ENCODE results near the gene RAPGEFL1. TPM values are rescaled to one million over a fixed set of nuclear protein-coding genes. Genes with fewer than 3 reads are reported as not detected.
A peak's percentile ranks its signal among the peaks of the same experiment; 100 is the strongest.

Gene RAPGEFL1
- total RNA-seq, 1 experiment from 2014 or later, result 8.9 TPM

DNA sequence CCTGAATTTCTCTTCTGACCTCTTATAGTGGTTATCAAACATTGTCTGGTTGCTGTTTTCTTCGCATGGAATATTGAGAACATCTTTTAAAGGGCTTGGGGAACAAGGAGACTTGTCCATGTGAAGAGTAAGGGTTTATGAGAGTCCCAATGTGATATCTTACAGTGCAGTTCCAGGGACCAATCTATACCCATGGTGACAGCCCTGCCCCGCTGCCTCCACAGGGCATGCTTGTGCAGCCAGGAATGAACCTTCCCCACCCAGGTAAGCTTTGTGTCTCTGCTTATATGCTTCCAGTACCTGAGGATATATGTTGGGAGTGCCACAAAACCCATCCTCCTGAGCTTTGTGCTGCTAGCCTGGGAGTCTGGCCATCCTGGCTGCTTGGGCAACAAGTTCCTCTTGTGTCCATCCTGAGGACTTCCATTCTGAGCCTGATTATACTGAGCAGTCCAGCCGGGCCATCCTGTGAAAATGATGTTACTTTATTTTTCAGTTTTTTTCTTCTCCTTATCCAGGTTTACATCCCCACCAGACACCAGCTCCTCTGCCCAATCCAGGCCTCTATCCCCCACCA, 9.5 kb upstream of the RAPGEFL1 start:
- H3K27me3 ChIP-seq (ENCODE audit: low read length), result no peaks in the 10 kb centered on the region
- no peaks in the 10 kb centered on the region for H3K9me2 ChIP-seq (replicated peaks; ENCODE audit: insufficient read depth, low read length)
- no peak overlapping the region for H3K4me2 ChIP-seq (ENCODE audit: low read depth, low read length, poor library complexity, severe bottlenecking)
- H3K4me1 ChIP-seq (ENCODE audit: low read length), result no peaks in the 10 kb centered on the region
- no peaks in the 10 kb centered on the region for H4K20me1 ChIP-seq (ENCODE audit: insufficient read depth, low read depth, low read length)
- DNase-seq, result no peak
- H3K9me3 ChIP-seq (ENCODE audit: low read length), result no peaks in the 10 kb centered on the region
- H3K9ac ChIP-seq (ENCODE audit: low read length), result no peak overlapping the region
- H3K27ac ChIP-seq (ENCODE audit: low read length), result no peak overlapping the region
- H3K36me3 ChIP-seq (ENCODE audit: insufficient read depth, low read length), result peaks cover 50% of the 10 kb centered on the region
- no peak overlapping the region for H3K4me3 ChIP-seq (ENCODE audit: low read length)
- H2AFZ ChIP-seq (ENCODE audit: low read length), result no peak overlapping the region
- 0 out of 2 replicates have a peak, but pooled peaks cover 7% of the 10 kb centered on the region for H3K79me2 ChIP-seq (ENCODE audit: low read length)

- Histone ChIP-seq H3K4me2 (ENCODE audit: low read depth, low read length, poor library complexity, severe bottlenecking) (no peak overlapping the region), H3K9me2 (replicated peaks; ENCODE audit: insufficient read depth, low read length) (no peaks in the 10 kb centered on the region), H3K27ac (ENCODE audit: low read length) (no peak overlapping the region), H3K79me2 (ENCODE audit: low read length) (0 out of 2 replicates have a peak, but pooled peaks cover 6% of the 10 kb centered on the region), H3K36me3 (ENCODE audit: insufficient read depth, low read length) (peaks cover 47% of the 10 kb centered on the region), H4K20me1 (ENCODE audit: insufficient read depth, low read depth, low read length) (no peaks in the 10 kb centered on the region), H3K27me3 (ENCODE audit: low read length) (no peaks in the 10 kb centered on the region), H3K4me1 (ENCODE audit: low read length) (no peaks in the 10 kb centered on the region), H3K9me3 (ENCODE audit: low read length) (no peaks in the 10 kb centered on the region), H3K4me3 (ENCODE audit: low read length) (no peak overlapping the region), H2AFZ (ENCODE audit: low read length) (no peak overlapping the region), H3K9ac (ENCODE audit: low read length) (no peak overlapping the region)
- peak; percentile 83 for DNase-seq
These were observed 8.9 kb upstream of the RAPGEFL1 start for GRCh38 chr17:40168262-40168832.

- no peaks in the 10 kb centered on the region for H3K4me1 ChIP-seq (ENCODE audit: low read length)
- no peaks in the 10 kb centered on the region for H3K9me3 ChIP-seq (ENCODE audit: low read length)
- no peak overlapping the region for H3K9ac ChIP-seq (ENCODE audit: low read length)
- no peak overlapping the region for H3K4me2 ChIP-seq (ENCODE audit: low read depth, low read length, poor library complexity, severe bottlenecking)
- no peaks in the 10 kb centered on the region for H3K79me2 ChIP-seq (ENCODE audit: low read length)
- no peak overlapping the region for H3K4me3 ChIP-seq (ENCODE audit: low read length)
- DNase-seq, result no peak
- no peak overlapping the region for H2AFZ ChIP-seq (ENCODE audit: low read length)
- H4K20me1 ChIP-seq (ENCODE audit: insufficient read depth, low read depth, low read length), result no peaks in the 10 kb centered on the region
- H3K27ac ChIP-seq (ENCODE audit: low read length), result no peak overlapping the region
- H3K27me3 ChIP-seq (ENCODE audit: low read length), result no peaks in the 10 kb centered on the region
- no peaks in the 10 kb centered on the region for H3K9me2 ChIP-seq (replicated peaks; ENCODE audit: insufficient read depth, low read length)
- H3K36me3 ChIP-seq (ENCODE audit: insufficient read depth, low read length), result peaks cover 39% of the 10 kb centered on the region
These were observed 6.9 kb upstream of the RAPGEFL1 start for GRCh38 chr17:40170325-40170724.

GRCh38 chr17:40171750-40172149, 5.5 kb upstream of the RAPGEFL1 start:
- DNase-seq, result no peak
- H4K20me1 ChIP-seq (ENCODE audit: insufficient read depth, low read depth, low read length), result no peaks in the 10 kb centered on the region
- peaks cover 3% of the 10 kb centered on the region for H3K4me1 ChIP-seq (ENCODE audit: low read length)
- no peak overlapping the region for H3K4me2 ChIP-seq (ENCODE audit: low read depth, low read length, poor library complexity, severe bottlenecking)
- H2AFZ ChIP-seq (ENCODE audit: low read length), result no peak overlapping the region
- H3K9me2 ChIP-seq (replicated peaks; ENCODE audit: insufficient read depth, low read length), result no peaks in the 10 kb centered on the region
- H3K79me2 ChIP-seq (ENCODE audit: low read length), result no peaks in the 10 kb centered on the region
- H3K36me3 ChIP-seq (ENCODE audit: insufficient read depth, low read length), result peaks cover 34% of the 10 kb centered on the region
- H3K4me3 ChIP-seq (ENCODE audit: low read length), result no peak overlapping the region
- no peak overlapping the region for H3K27ac ChIP-seq (ENCODE audit: low read length)
- H3K9ac ChIP-seq (ENCODE audit: low read length), result no peak overlapping the region
- no peaks in the 10 kb centered on the region for H3K9me3 ChIP-seq (ENCODE audit: low read length)
- no peaks in the 10 kb centered on the region for H3K27me3 ChIP-seq (ENCODE audit: low read length)

- H3K36me3 ChIP-seq (ENCODE audit: insufficient read depth, low read length), result peaks cover 34% of the 10 kb centered on the region
These were observed 4.0 kb upstream of the RAPGEFL1 start for GRCh38 chr17:40173091-40173777.

DNA sequence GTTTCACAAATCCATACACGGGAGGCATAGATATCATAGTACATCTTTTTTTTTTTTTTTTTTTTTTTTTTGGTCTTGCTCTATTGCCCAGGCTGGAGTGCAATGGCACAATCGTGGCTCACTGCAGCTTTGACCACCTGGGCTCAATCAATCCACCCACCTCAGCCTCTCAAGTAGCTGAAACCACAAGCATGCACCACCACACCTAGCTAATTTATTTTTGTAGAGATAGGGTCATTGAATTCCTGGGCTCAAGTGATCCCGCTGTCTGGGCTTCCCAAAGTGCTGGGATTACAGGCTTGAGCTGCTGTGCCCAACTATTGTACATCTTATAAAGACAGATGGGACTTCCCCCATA, 3.5 kb upstream of the RAPGEFL1 start:
- Histone ChIP-seq H3K9me2 (replicated peaks; ENCODE audit: insufficient read depth, low read length) (no peaks in the 10 kb centered on the region), H3K9me3 (ENCODE audit: low read length) (no peaks in the 10 kb centered on the region), H3K4me2 (ENCODE audit: low read depth, low read length, poor library complexity, severe bottlenecking) (no peak overlapping the region), H3K27me3 (ENCODE audit: low read length) (no peaks in the 10 kb centered on the region), H3K4me3 (ENCODE audit: low read length) (no peak overlapping the region), H3K27ac (ENCODE audit: low read length) (no peak overlapping the region), H3K4me1 (ENCODE audit: low read length) (peaks cover 20% of the 10 kb centered on the region), H3K79me2 (ENCODE audit: low read length) (no peaks in the 10 kb centered on the region), H3K36me3 (ENCODE audit: insufficient read depth, low read length) (peaks cover 32% of the 10 kb centered on the region), H4K20me1 (ENCODE audit: insufficient read depth, low read depth, low read length) (no peaks in the 10 kb centered on the region), H3K9ac (ENCODE audit: low read length) (no peak overlapping the region), H2AFZ (ENCODE audit: low read length) (no peak overlapping the region)
- DNase-seq, result no peak

More at GRCh38 chr17:40173091-40173777, 4.0 kb upstream of the RAPGEFL1 start:
- H4K20me1 ChIP-seq (ENCODE audit: insufficient read depth, low read depth, low read length), result no peaks in the 10 kb centered on the region
- no peaks in the 10 kb centered on the region for H3K9me2 ChIP-seq (replicated peaks; ENCODE audit: insufficient read depth, low read length)
- no peaks in the 10 kb centered on the region for H3K27me3 ChIP-seq (ENCODE audit: low read length)
- H3K9ac ChIP-seq (ENCODE audit: low read length), result no peak overlapping the region
- no peak overlapping the region for H3K4me2 ChIP-seq (ENCODE audit: low read depth, low read length, poor library complexity, severe bottlenecking)
- H3K4me1 ChIP-seq (ENCODE audit: low read length), result peaks cover 18% of the 10 kb centered on the region
- H3K27ac ChIP-seq (ENCODE audit: low read length), result no peak overlapping the region
- DNase-seq, result no peak
- no peak overlapping the region for H2AFZ ChIP-seq (ENCODE audit: low read length)
- H3K79me2 ChIP-seq (ENCODE audit: low read length), result no peaks in the 10 kb centered on the region
- no peaks in the 10 kb centered on the region for H3K9me3 ChIP-seq (ENCODE audit: low read length)
- no peak overlapping the region for H3K4me3 ChIP-seq (ENCODE audit: low read length)

- no peak overlapping the region for H3K27ac ChIP-seq (ENCODE audit: low read length)
- H3K9me2 ChIP-seq (replicated peaks; ENCODE audit: insufficient read depth, low read length), result no peaks in the 10 kb centered on the region
- no peaks in the 10 kb centered on the region for H3K79me2 ChIP-seq (ENCODE audit: low read length)
- H3K4me1 ChIP-seq (ENCODE audit: low read length), result peaks cover 20% of the 10 kb centered on the region
- H3K36me3 ChIP-seq (ENCODE audit: insufficient read depth, low read length), result peaks cover 24% of the 10 kb centered on the region; the same call in 1 of the 2 replicates
- no peak overlapping the region for H3K4me2 ChIP-seq (ENCODE audit: low read depth, low read length, poor library complexity, severe bottlenecking)
- H3K27me3 ChIP-seq (ENCODE audit: low read length), result no peaks in the 10 kb centered on the region
- no peaks in the 10 kb centered on the region for H3K9me3 ChIP-seq (ENCODE audit: low read length)
- H3K4me3 ChIP-seq (ENCODE audit: low read length), result no peak overlapping the region
- DNase-seq, result peak; percentile 52
- no peak overlapping the region for H3K9ac ChIP-seq (ENCODE audit: low read length)
- H2AFZ ChIP-seq (ENCODE audit: low read length), result no peak overlapping the region
- no peaks in the 10 kb centered on the region for H4K20me1 ChIP-seq (ENCODE audit: insufficient read depth, low read depth, low read length)
These were observed 2.8 kb upstream of the RAPGEFL1 start for GRCh38 chr17:40174514-40174913.

- H3K79me2 ChIP-seq (ENCODE audit: low read length), result no peaks in the 10 kb centered on the region
- H3K9me3 ChIP-seq (ENCODE audit: low read length), result no peaks in the 10 kb centered on the region
- peak overlapping the region; percentile 78 for H3K4me2 ChIP-seq (ENCODE audit: low read depth, low read length, poor library complexity, severe bottlenecking)
- no peak overlapping the region; the same call in 1 of the 2 replicates for H3K4me3 ChIP-seq (ENCODE audit: low read length)
- H3K36me3 ChIP-seq (ENCODE audit: insufficient read depth, low read length), result peaks cover 9% of the 10 kb centered on the region; the same call in 1 of the 2 replicates
- no peak for DNase-seq
- H3K27ac ChIP-seq (ENCODE audit: low read length), result no peak overlapping the region
- peaks cover 25% of the 10 kb centered on the region for H3K4me1 ChIP-seq (ENCODE audit: low read length)
- H3K27me3 ChIP-seq (ENCODE audit: low read length), result no peaks in the 10 kb centered on the region
- H4K20me1 ChIP-seq (ENCODE audit: insufficient read depth, low read depth, low read length), result no peaks in the 10 kb centered on the region
- H2AFZ ChIP-seq (ENCODE audit: low read length), result no peak overlapping the region
- H3K9ac ChIP-seq (ENCODE audit: low read length), result no peak overlapping the region; the same call in 1 of the 2 replicates
- H3K9me2 ChIP-seq (replicated peaks; ENCODE audit: insufficient read depth, low read length), result no peaks in the 10 kb centered on the region
These were observed 1.1 kb upstream of the RAPGEFL1 start for GRCh38 chr17:40175928-40176753.
